Kidney (tissue), 14 donors: ENCODE measurements around the gene SLC22A4. TPM values are rescaled to one million over a fixed set of nuclear protein-coding genes. Genes with fewer than 3 reads are reported as not detected.

Source experiments
- DNase-seq, 5 donors: peaks; one replicate each; pipeline ENCODE4 v3.0.0-alpha.2; 2013 to 2020
- FAIRE-seq: peaks from 2 replicates; lab custom pipeline; 2012; peaks lifted over from hg19 to GRCh38; lab: Jason Lieb, UNC
- H3K27ac ChIP-seq, 2 donors: one replicate each; pipeline ENCODE4 v1.7.0; 2013; ENCODE audit warnings: low read depth in 2 of 2, low read length in 2 of 2, inconsistent platforms in 1 of 2
- H3K27me3 ChIP-seq: one replicate; pipeline ENCODE4 v1.7.1; 2013; ENCODE audit warnings: low read length, inconsistent platforms; ENCODE audit not compliant: control insufficient read depth, insufficient read depth
- H3K36me3 ChIP-seq, 3 donors: one replicate each; pipeline versions ENCODE4 v1.7.0 to v1.7.1; 2013; ENCODE audit warnings: low read length in 3 of 3, control low read depth in 1 of 3, inconsistent platforms in 1 of 3; ENCODE audit not compliant: insufficient read depth in 3 of 3, control insufficient read depth in 2 of 3
- H3K4me1 ChIP-seq, 3 donors: one replicate each; pipeline versions ENCODE4 v1.7.0 to v1.7.1; 2013; ENCODE audit warnings: low read length in 3 of 3, inconsistent platforms in 1 of 3, low read depth in 1 of 3; ENCODE audit not compliant: control insufficient read depth in 2 of 3, insufficient read depth in 2 of 3
- H3K4me3 ChIP-seq, 3 donors: one replicate each; pipeline versions ENCODE4 v1.7.0 to v1.8.1; 2013; ENCODE audit warnings: low read length in 3 of 3, control low read depth in 1 of 3, inconsistent platforms in 1 of 3
- H3K9ac ChIP-seq, 3 donors: one replicate each; pipeline versions ENCODE4 v1.7.0 to v1.7.1; 2013; ENCODE audit warnings: low read length in 3 of 3, control low read depth in 1 of 3, inconsistent platforms in 1 of 3
- H3K9me3 ChIP-seq, 3 donors: one replicate each; pipeline versions ENCODE4 v1.7.0 to v1.7.1; 2013; ENCODE audit warnings: low read length in 3 of 3, control low read depth in 1 of 3, inconsistent platforms in 1 of 3; ENCODE audit not compliant: control insufficient read depth in 2 of 3, insufficient read depth in 1 of 3
- CTCF ChIP-seq: IDR thresholded peaks from 3 replicates; pipeline ENCODE4 v1.5.1; 2012; ENCODE audit warnings: mild to moderate bottlenecking, moderate library complexity, borderline replicate concordance; ENCODE audit not compliant: insufficient read depth; ENCODE audit errors: extremely low read depth
- intact Hi-C: fragments of 100-400 bp; cut with DNase I; formaldehyde crosslinking; loops from one replicate; pipeline ENCODE4 v1.11.1; 2022
- polyA plus RNA-seq: library from polyadenylated mRNA; stranded (reverse); fragments of 350-450 nt; fragmentation: Illumina TruSeq; extraction: RNeasy Lipid Tissue Mini Kit (QIAGEN cat#74804); gene quantifications from one replicate; pipeline ENCODE4 v1.2.3, GENCODE V29; 2014; ENCODE audit warnings: low read depth, low replicate concordance; ENCODE audit not compliant: insufficient read depth
- total RNA-seq: library from RNA; stranded (reverse); fragmentation: NEBNext Ultra II Directional; extraction: Animal tissue kit (Norgen Biotek cat#: 25700); gene quantifications from one replicate; pipeline ENCODE4 v1.2.1, GENCODE V29; 2021
- donor health status: control.
- donor health status: control.
- donor health status: control.
- donor health status: control.
- donor health status: control.
- donor health status: DM: yes; HTN: yes; CAD: no.
- donor health status: Normal renal cell carcinoma (clear cell type).

The SLC22A4 gene
- total and polyA plus RNA-seq, 2 donors from 2014 or later: 2.4 to 7.6 TPM

- FAIRE-seq: no peak
- Histone ChIP-seq H3K36me3 (no peaks in the 10 kb centered on the region), H3K27ac (peak overlapping the region in 1 of 2 donors; percentile 78), H3K4me3 (no peak overlapping the region), H3K4me1 (peaks cover 0 to 4% (median 0%) of the 10 kb centered on the region in 3 donors), H3K27me3 (no peaks in the 10 kb centered on the region), H3K9ac (no peak overlapping the region), H3K9me3 (no peaks in the 10 kb centered on the region)
- TF ChIP-seq CTCF: no peak
- intact Hi-C loops: no loop called here
- DNase-seq: no peak
These were observed 70.1 kb downstream of the SLC22A4 start for GRCh38 chr5:132364319-132364718.

- Histone ChIP-seq H3K4me3 (no peak overlapping the region), H3K27ac (no peak overlapping the region), H3K9me3 (no peaks in the 10 kb centered on the region), H3K4me1 (peaks cover 0 to 5% (median 0%) of the 10 kb centered on the region in 3 donors), H3K36me3 (no peaks in the 10 kb centered on the region), H3K9ac (no peak overlapping the region), H3K27me3 (no peaks in the 10 kb centered on the region)
- FAIRE-seq: no peak
- no peak for TF ChIP-seq CTCF
- intact Hi-C loops: no loop called here
- no peak for DNase-seq
These were observed 71.0 kb downstream of the SLC22A4 start for GRCh38 chr5:132365213-132365612.

- no peak for DNase-seq
- H3K27ac ChIP-seq: peak overlapping the region in 1 of 2 donors; percentile 47
- H3K9me3 ChIP-seq: no peaks in the 10 kb centered on the region
- FAIRE-seq: no peak
- intact Hi-C loops: no loop called here
- H3K36me3 ChIP-seq: no peaks in the 10 kb centered on the region
- H3K4me3 ChIP-seq: no peak overlapping the region
- peak overlapping the region in 1 of 3 donors; percentile 48 for H3K9ac ChIP-seq
- TF ChIP-seq CTCF: no peak
- no peaks in the 10 kb centered on the region for H3K27me3 ChIP-seq
- H3K4me1 ChIP-seq: peaks cover 0 to 16% (median 11%) of the 10 kb centered on the region in 3 donors
These were observed 74.0 kb downstream of the SLC22A4 start for GRCh38 chr5:132368186-132368585.

GRCh38 chr5:132369007-132369473, 74.8 kb downstream of the SLC22A4 start:
- Histone ChIP-seq H3K36me3 (no peaks in the 10 kb centered on the region), H3K9ac (peak overlapping the region; percentile 54 to 95 (median 87)), H3K4me3 (peak overlapping the region; percentile 65 to 96 (median 72)), H3K27ac (peak overlapping the region; percentile 93 to 96), H3K9me3 (no peaks in the 10 kb centered on the region), H3K4me1 (peaks cover 0 to 15% (median 11%) of the 10 kb centered on the region in 3 donors), H3K27me3 (no peaks in the 10 kb centered on the region)
- FAIRE-seq: no peak
- TF ChIP-seq CTCF: no peak
- peak in 2 of 5 donors; percentile 79 to 85 for DNase-seq
- intact Hi-C loops: no loop called here
